ENCODE measurements around the gene CLEC11A.

DNA sequence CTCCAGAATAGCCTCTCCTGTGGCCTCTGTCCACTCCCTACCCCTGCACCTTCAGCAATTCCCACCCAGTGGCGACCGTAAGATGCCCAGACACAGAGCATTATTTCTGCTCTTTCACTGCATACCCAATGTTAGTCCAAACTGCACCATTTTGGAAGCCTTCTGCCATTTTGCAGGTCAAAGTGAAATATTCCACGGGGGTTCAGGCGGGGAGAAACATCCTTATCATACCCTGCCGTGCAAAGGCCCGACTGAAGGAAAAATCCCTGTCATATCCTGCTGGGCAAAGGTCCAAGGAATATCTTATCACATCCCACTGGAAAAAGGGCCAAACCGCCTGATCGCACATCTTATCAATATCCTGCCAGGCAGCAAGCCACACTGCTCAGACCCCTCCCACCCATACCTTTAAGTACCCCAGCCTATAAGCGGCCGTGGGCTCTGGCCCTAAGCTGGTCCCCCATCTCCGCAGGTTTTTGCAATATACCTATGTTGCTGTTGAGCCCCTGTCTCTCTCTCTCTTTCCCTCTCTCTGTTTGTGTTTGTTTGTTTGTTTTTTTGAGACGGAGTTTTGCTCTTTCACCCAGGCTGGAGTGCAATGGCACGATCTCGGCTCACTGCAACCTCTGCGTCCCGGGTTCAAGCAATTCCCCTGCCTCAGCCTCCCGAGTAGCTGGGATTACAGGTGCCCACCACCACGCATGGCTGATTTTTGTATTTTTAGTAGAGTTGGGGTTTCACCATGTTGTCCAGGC, 18.2 kb downstream of the CLEC11A start:
- no peak for TF ChIP-seq POLR2AphosphoS5 (IDR thresholded peaks at IDR 0.05; ENCODE audit: insufficient read depth in 1 of 2, low read depth in 1 of 2)
- TF ChIP-seq, protein P1, sequence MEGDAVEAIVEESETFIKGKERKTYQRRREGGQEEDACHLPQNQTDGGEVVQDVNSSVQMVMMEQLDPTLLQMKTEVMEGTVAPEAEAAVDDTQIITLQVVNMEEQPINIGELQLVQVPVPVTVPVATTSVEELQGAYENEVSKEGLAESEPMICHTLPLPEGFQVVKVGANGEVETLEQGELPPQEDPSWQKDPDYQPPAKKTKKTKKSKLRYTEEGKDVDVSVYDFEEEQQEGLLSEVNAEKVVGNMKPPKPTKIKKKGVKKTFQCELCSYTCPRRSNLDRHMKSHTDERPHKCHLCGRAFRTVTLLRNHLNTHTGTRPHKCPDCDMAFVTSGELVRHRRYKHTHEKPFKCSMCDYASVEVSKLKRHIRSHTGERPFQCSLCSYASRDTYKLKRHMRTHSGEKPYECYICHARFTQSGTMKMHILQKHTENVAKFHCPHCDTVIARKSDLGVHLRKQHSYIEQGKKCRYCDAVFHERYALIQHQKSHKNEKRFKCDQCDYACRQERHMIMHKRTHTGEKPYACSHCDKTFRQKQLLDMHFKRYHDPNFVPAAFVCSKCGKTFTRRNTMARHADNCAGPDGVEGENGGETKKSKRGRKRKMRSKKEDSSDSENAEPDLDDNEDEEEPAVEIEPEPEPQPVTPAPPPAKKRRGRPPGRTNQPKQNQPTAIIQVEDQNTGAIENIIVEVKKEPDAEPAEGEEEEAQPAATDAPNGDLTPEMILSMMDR (IDR thresholded peaks at IDR 0.05) = no peak
